Measurements from ENCODE around the gene PHEX. TPM values are rescaled to one million over a fixed set of nuclear protein-coding genes. Genes with fewer than 3 reads are reported as not detected.

The PHEX gene
- total RNA-seq, 1 donor from 2014 or later = 1.6 TPM

DNA sequence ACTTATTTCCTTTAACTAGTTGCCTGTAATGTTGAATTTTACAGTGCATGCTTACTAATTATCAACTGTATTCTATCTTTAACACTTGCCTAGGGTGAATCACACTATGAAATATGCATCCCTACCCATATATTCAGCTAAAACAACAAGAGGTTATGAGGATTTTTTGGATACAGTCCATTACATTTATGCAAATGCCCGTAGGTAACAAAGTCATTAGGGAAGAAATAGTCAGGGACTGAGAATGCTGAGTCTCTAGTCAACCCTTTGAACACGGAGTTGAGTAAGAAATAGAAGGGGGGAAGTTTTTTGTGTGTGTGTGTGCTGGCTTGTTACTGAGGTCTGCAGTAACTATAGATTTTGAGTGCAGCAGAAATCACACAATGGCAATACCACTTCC is 214.5 kb downstream of the PHEX start:
- Mint-ChIP-seq H3K27ac (no peak overlapping the region), H3K36me3 (no peaks in the 10 kb centered on the region), H3K4me3 (no peak overlapping the region), H3K27me3 (no peaks in the 10 kb centered on the region), H3K4me1 (ENCODE audit: unreplicated experiment) (no peaks in the 10 kb centered on the region), H3K9me3 (no peaks in the 10 kb centered on the region)
- TF ChIP-seq, protein P1, sequence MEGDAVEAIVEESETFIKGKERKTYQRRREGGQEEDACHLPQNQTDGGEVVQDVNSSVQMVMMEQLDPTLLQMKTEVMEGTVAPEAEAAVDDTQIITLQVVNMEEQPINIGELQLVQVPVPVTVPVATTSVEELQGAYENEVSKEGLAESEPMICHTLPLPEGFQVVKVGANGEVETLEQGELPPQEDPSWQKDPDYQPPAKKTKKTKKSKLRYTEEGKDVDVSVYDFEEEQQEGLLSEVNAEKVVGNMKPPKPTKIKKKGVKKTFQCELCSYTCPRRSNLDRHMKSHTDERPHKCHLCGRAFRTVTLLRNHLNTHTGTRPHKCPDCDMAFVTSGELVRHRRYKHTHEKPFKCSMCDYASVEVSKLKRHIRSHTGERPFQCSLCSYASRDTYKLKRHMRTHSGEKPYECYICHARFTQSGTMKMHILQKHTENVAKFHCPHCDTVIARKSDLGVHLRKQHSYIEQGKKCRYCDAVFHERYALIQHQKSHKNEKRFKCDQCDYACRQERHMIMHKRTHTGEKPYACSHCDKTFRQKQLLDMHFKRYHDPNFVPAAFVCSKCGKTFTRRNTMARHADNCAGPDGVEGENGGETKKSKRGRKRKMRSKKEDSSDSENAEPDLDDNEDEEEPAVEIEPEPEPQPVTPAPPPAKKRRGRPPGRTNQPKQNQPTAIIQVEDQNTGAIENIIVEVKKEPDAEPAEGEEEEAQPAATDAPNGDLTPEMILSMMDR (conservative IDR thresholded peaks at IDR 0.05) = no peak
- DNase-seq (ENCODE audit: extremely low spot score, unreplicated experiment) = no peak

DNA sequence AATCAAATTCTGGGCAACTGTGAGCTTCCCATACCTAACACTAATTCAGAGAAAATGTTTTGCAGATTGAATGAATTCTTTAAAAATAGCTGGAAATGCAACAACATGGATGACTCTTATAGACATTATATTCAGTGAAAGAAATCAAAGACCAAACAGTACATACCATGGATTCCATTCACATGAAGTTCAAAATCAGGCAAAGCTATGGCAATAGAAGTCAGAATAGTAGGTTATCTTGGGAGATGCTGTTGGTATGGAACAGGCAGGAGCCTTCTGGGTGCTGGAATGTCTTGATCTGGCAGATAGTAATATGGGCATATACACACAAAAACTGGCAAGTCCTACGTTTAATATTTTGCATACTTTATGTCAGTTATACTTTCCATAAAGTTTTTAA is 215.0 kb downstream of the PHEX start:
- Mint-ChIP-seq H3K4me1 (ENCODE audit: unreplicated experiment) (no peaks in the 10 kb centered on the region), H3K9me3 (no peaks in the 10 kb centered on the region), H3K36me3 (no peaks in the 10 kb centered on the region), H3K27ac (no peak overlapping the region), H3K4me3 (no peak overlapping the region), H3K27me3 (no peaks in the 10 kb centered on the region)
- TF ChIP-seq, protein P1 (conservative IDR thresholded peaks at IDR 0.05) = no peak
- DNase-seq (ENCODE audit: extremely low spot score, unreplicated experiment) = no peak

DNA sequence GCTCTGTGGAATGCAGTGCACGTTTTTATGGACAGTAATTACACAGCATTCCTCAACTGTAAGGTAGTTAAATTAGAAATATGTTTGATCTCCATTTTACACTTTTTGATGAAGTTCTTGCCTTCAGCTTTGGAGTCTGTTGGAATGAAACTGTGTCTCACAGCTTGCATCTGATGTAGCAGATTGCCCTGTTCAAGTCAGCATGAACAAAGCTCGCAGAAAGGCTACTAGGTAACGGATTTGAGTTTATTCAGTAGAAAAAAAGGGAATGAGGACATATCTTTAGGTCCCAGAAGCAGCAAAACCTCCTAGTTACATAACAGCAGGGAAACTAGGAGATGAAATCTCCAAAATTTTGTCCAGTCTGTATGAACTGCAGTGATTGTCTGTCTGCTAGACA is 216.3 kb downstream of the PHEX start:
- no peaks in the 10 kb centered on the region for H3K4me1 Mint-ChIP-seq (ENCODE audit: unreplicated experiment)
- H3K27ac Mint-ChIP-seq = no peak overlapping the region
- DNase-seq (ENCODE audit: extremely low spot score, unreplicated experiment) = no peak
- H3K27me3 Mint-ChIP-seq = no peaks in the 10 kb centered on the region
- no peak overlapping the region for H3K4me3 Mint-ChIP-seq
- no peaks in the 10 kb centered on the region for H3K9me3 Mint-ChIP-seq
- no peaks in the 10 kb centered on the region for H3K36me3 Mint-ChIP-seq
- TF ChIP-seq, protein P1 (conservative IDR thresholded peaks at IDR 0.05) = no peak

DNA sequence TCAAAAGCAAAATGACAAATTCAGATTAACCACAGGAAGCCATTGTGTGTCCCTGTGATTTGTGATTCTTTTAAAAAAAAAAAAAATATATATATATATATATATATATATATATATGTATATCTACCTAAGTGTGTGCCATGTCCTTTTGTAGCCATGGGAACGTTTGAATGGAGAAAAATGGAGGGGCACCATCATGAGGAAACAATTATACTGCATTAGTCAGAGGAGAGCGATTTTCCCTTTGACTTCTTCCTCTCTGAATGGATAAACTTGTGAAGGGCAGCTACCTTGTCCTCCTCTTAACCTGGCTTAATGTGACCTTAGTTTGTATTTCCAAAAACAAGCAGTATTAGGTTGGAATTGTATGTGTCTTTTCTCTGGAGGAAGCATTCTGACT is 217.2 kb downstream of the PHEX start:
- TF ChIP-seq, protein P1 (conservative IDR thresholded peaks at IDR 0.05) = no peak
- Mint-ChIP-seq H3K9me3 (no peaks in the 10 kb centered on the region), H3K27ac (no peak overlapping the region), H3K4me3 (no peak overlapping the region), H3K4me1 (ENCODE audit: unreplicated experiment) (no peaks in the 10 kb centered on the region), H3K36me3 (no peaks in the 10 kb centered on the region), H3K27me3 (no peaks in the 10 kb centered on the region)
- DNase-seq (ENCODE audit: extremely low spot score, unreplicated experiment) = no peak

DNA sequence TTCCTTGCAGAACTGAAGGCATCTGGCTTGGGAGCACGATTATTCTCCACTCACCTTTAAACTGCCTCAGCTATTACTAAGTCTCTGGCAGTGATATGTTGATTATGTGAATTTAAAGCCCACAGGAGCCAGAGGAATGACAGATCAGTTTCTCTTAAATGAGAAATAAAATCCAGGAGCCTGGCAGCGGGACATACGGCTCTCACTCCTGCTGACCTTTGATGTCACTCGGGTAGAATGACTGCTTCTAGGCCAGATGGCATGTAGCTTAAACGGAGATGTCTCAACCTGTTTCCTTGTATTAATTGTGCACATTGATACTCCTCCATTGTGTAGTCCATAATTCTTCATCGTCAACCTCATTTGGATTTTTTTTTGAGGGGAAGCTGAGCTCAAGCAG is 236.6 kb downstream of the PHEX start:
- H3K9me3 Mint-ChIP-seq = no peaks in the 10 kb centered on the region
- no peaks in the 10 kb centered on the region for H3K36me3 Mint-ChIP-seq
- DNase-seq (ENCODE audit: extremely low spot score, unreplicated experiment) = no peak
- H3K4me3 Mint-ChIP-seq = no peak overlapping the region
- H3K27ac Mint-ChIP-seq = no peak overlapping the region
- no peaks in the 10 kb centered on the region for H3K4me1 Mint-ChIP-seq (ENCODE audit: unreplicated experiment)
- no peaks in the 10 kb centered on the region for H3K27me3 Mint-ChIP-seq
- TF ChIP-seq, protein P1 (conservative IDR thresholded peaks at IDR 0.05) = no peak

DNA sequence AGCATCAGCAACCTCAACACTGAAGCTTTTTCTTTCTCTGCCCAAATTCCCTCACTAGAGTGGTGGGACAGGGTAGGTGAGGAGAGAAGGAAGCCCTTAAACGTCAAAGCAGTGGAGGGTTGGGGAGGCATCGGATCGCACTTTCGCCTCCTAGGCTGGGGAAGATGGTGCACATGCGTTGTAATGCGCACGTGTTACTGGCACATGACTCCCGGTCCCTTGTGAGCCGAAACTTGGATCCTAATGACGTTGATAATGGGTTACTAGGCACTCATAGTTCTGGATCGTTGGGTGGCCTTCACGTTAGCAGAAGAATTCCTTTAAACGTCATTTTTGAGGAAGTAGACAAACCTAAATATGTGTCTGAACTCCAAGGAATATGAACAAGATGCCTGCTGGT is 240.5 kb downstream of the PHEX start, which contains the start of gene CBLL2:
Gene CBLL2 (plus strand): TSS at position 301 of the 400 bp plus-strand sequence. CDS start 79 bp downstream, at position 380.
- H3K9me3 Mint-ChIP-seq = peaks cover 3% of the 10 kb centered on the region
- no peak for DNase-seq (ENCODE audit: extremely low spot score, unreplicated experiment)
- no peak within 1 kb of the TSS for H3K4me3 Mint-ChIP-seq
- H3K27ac Mint-ChIP-seq = no peak within 1 kb of the TSS
- no peaks in the 10 kb centered on the region for H3K27me3 Mint-ChIP-seq
- TF ChIP-seq, protein P1 (conservative IDR thresholded peaks at IDR 0.05) = no peak
- H3K36me3 Mint-ChIP-seq = no peaks in the 10 kb centered on the region
- H3K4me1 Mint-ChIP-seq (ENCODE audit: unreplicated experiment) = no peaks in the 10 kb centered on the region

All from type B pancreatic cell (in vitro differentiated cells).